H1 (cell line): ENCODE data around the gene GPRIN1. TPM values are rescaled to one million over a fixed set of nuclear protein-coding genes. Genes with fewer than 3 reads are reported as not detected.

Experiments
- CTCF ChIA-PET: fragments of 300-600 bp; sonication (Branson Sonifier 250); formaldehyde crosslinking; loops from one replicate; lab custom pipeline; 2021; ENCODE audit not compliant: partially characterized antibody; lab: Charles Lee
- POLR2A ChIA-PET: fragments of 300-600 bp; sonication (Branson Sonifier 250); formaldehyde crosslinking; loops from one replicate; lab custom pipeline; 2021; ENCODE audit warnings: inconsistent platforms; ENCODE audit not compliant: partially characterized antibody; lab: Charles Lee
- DNase-seq, 2 experiments: peaks; one replicate each; pipeline versions ENCODE4 v3.0.0 to v3.0.0-alpha.2; 2010 to 2022; ENCODE audit warnings: low spot score in 2 of 2, low read depth in 1 of 2, mixed read lengths in 1 of 2
- FAIRE-seq: peaks from 2 replicates; lab custom pipeline; 2011; peaks lifted over from hg19 to GRCh38; lab: Jason Lieb, UNC
- H2AFZ ChIP-seq: 2 replicates; pipeline ENCODE4 v1.8.1; 2012; ENCODE audit warnings: low read length, inconsistent platforms
- H2AK5ac ChIP-seq: 2 replicates; pipeline ENCODE4 v1.6.1; 2013; ENCODE audit warnings: low read depth, low read length
- H2BK120ac ChIP-seq: replicated peaks from 2 replicates; pipeline ENCODE3; 2013; ENCODE audit warnings: low read depth, low read length, inconsistent platforms
- H2BK12ac ChIP-seq: 2 replicates; pipeline ENCODE4 v1.6.1; 2013; ENCODE audit warnings: low read depth, low read length
- H2BK15ac ChIP-seq: 2 replicates; pipeline ENCODE4 v1.6.1; 2013; ENCODE audit warnings: low read length
- H2BK20ac ChIP-seq: 2 replicates; pipeline ENCODE4 v1.6.1; 2013; ENCODE audit warnings: low read length
- H2BK5ac ChIP-seq: 2 replicates; pipeline ENCODE4 v1.6.1; 2013; ENCODE audit warnings: low read depth, low read length
- H3K14ac ChIP-seq: 2 replicates; pipeline ENCODE4 v1.6.1; 2013; ENCODE audit warnings: inconsistent platforms; ENCODE audit not compliant: insufficient read length
- H3K18ac ChIP-seq: 2 replicates; pipeline ENCODE4 v1.6.1; 2013; ENCODE audit warnings: low read length; ENCODE audit errors: extremely low read depth
- H3K23ac ChIP-seq: 2 replicates; pipeline ENCODE4 v1.6.1; 2013; ENCODE audit warnings: inconsistent platforms; ENCODE audit not compliant: insufficient read length
- H3K23me2 ChIP-seq: 2 replicates; pipeline ENCODE4 v1.6.1; 2013; ENCODE audit warnings: low read depth, low read length
- H3K27ac ChIP-seq: 2 replicates; pipeline ENCODE4 v1.6.1; 2011; ENCODE audit warnings: low read depth, low read length, inconsistent platforms
- H3K27me3 ChIP-seq, 4 experiments: replicated peaks in 1 of 4; 1 replicate in 1 of 4; 2 replicates in 3 of 4; pipeline versions ENCODE4 v1.6.1 to v1.8.1; 2011 to 2013; ENCODE audit warnings: low read length in 3 of 4, mild to moderate bottlenecking in 3 of 4, inconsistent platforms in 2 of 4, mixed read lengths in 2 of 4, moderate library complexity in 1 of 4; ENCODE audit not compliant: control insufficient read depth in 3 of 4, insufficient read depth in 3 of 4; ENCODE audit errors: extremely low read depth in 1 of 4
- H3K36me3 ChIP-seq, 4 experiments: 2 replicates each; pipeline versions ENCODE4 v1.6.1 to v1.8.1; 2011 to 2013; ENCODE audit warnings: mild to moderate bottlenecking in 4 of 4, low read length in 3 of 4, moderate library complexity in 2 of 4, control low read depth in 1 of 4, inconsistent platforms in 1 of 4; ENCODE audit not compliant: insufficient read depth in 4 of 4, control insufficient read depth in 2 of 4
- H3K4ac ChIP-seq: replicated peaks from 2 replicates; pipeline ENCODE3; 2013; ENCODE audit warnings: low read length, low read depth, mixed read lengths, inconsistent platforms; ENCODE audit not compliant: insufficient read length
- H3K4me1 ChIP-seq, 4 experiments: replicated peaks in 1 of 4; 1 replicate in 1 of 4; 2 replicates in 3 of 4; pipeline versions ENCODE4 v1.6.1 to v1.8.1; 2011 to 2013; ENCODE audit warnings: low read length in 3 of 4, inconsistent platforms in 2 of 4, mixed read lengths in 1 of 4; ENCODE audit not compliant: insufficient read depth in 4 of 4, control insufficient read depth in 3 of 4
- H3K4me2 ChIP-seq, 2 experiments: 2 replicates each; pipeline versions ENCODE4 v1.6.1 to v1.8.1; 2011 to 2013; ENCODE audit warnings: low read depth in 2 of 2, low read length in 2 of 2, control low read depth in 1 of 2, inconsistent platforms in 1 of 2, mild to moderate bottlenecking in 1 of 2; ENCODE audit not compliant: insufficient read depth in 1 of 2
- H3K4me3 ChIP-seq, 4 experiments: fragments of 200-600, 300-600 bp in 1 of 4; sonication (generic), shearing (Covaris generic), sonication (Bioruptor Twin) in 1 of 4; 2 replicates each; pipeline versions ENCODE4 v1.5.1 to v1.8.1; 2011 to 2016; ENCODE audit warnings: low read length in 4 of 4, low read depth in 3 of 4, control low read depth in 2 of 4, inconsistent platforms in 2 of 4, mild to moderate bottlenecking in 2 of 4, mixed read lengths in 1 of 4, moderate library complexity in 1 of 4; ENCODE audit not compliant: insufficient read depth in 2 of 4; ENCODE audit errors: extremely low read depth in 1 of 4
- H3K56ac ChIP-seq: replicated peaks from 2 replicates; pipeline ENCODE3; 2013; ENCODE audit warnings: low read depth, mild to moderate bottlenecking, mixed read lengths, low read length, inconsistent platforms; ENCODE audit not compliant: insufficient read length
- H3K79me1 ChIP-seq: 2 replicates; pipeline ENCODE4 v1.6.1; 2013; ENCODE audit warnings: low read depth, low read length, control low read depth
- H3K79me2 ChIP-seq, 2 experiments: 2 replicates each; pipeline versions ENCODE4 v1.6.1 to v1.8.1; 2012 to 2013; ENCODE audit warnings: low read length in 2 of 2, mild to moderate bottlenecking in 2 of 2, inconsistent platforms in 1 of 2; ENCODE audit not compliant: insufficient read depth in 2 of 2, control insufficient read depth in 1 of 2
- H3K9ac ChIP-seq, 4 experiments: replicated peaks in 1 of 4; 1 replicate in 1 of 4; 2 replicates in 3 of 4; pipeline versions ENCODE4 v1.6.1 to v1.8.1; 2011 to 2013; ENCODE audit warnings: low read depth in 3 of 4, low read length in 3 of 4, control low read depth in 2 of 4, mild to moderate bottlenecking in 2 of 4, moderate library complexity in 2 of 4, inconsistent platforms in 1 of 4; ENCODE audit errors: extremely low read depth in 1 of 4
- H3K9me3 ChIP-seq, 2 experiments: 2 replicates each; pipeline versions ENCODE4 v1.6.1 to v1.8.1; 2012 to 2013; ENCODE audit warnings: mild to moderate bottlenecking in 2 of 2, moderate library complexity in 2 of 2, control low read depth in 1 of 2, inconsistent platforms in 1 of 2, low read depth in 1 of 2, low read length in 1 of 2, mixed read lengths in 1 of 2; ENCODE audit not compliant: insufficient read depth in 2 of 2
- H4K20me1 ChIP-seq, 2 experiments: replicated peaks in 1 of 2; 2 replicates each; pipeline versions ENCODE3 to v1.8.1; 2011 to 2013; ENCODE audit warnings: inconsistent platforms in 2 of 2, low read length in 2 of 2, mild to moderate bottlenecking in 1 of 2; ENCODE audit not compliant: insufficient read depth in 2 of 2, control insufficient read depth in 1 of 2
- H4K5ac ChIP-seq: 2 replicates; pipeline ENCODE4 v1.6.1; 2013; ENCODE audit warnings: low read length, low read depth, mixed read lengths, inconsistent platforms; ENCODE audit not compliant: insufficient read length
- H4K8ac ChIP-seq: 2 replicates; pipeline ENCODE4 v1.8.0; 2013; ENCODE audit warnings: mild to moderate bottlenecking, moderate library complexity, low read length, inconsistent platforms; ENCODE audit not compliant: insufficient read depth; ENCODE audit errors: extremely low read depth
- H4K91ac ChIP-seq: replicated peaks from 2 replicates; pipeline ENCODE3; 2013; ENCODE audit warnings: low read length, mixed read lengths, inconsistent platforms; ENCODE audit not compliant: insufficient read length
- BCL11A ChIP-seq, 2 experiments: IDR thresholded peaks; one replicate each; pipeline ENCODE4 v1.6.1; 2011; ENCODE audit warnings: low read depth in 2 of 2, low read length in 2 of 2, mild to moderate bottlenecking in 2 of 2
- KDM4A ChIP-seq: IDR thresholded peaks from one replicate; pipeline ENCODE4 v1.7.1; 2012; ENCODE audit warnings: low read depth, mild to moderate bottlenecking, moderate library complexity, low read length, inconsistent platforms; ENCODE audit not compliant: severe bottlenecking
- MAFK ChIP-seq: IDR thresholded peaks from 2 replicates; pipeline ENCODE4 v1.6.1; 2012; ENCODE audit warnings: low read depth, mild to moderate bottlenecking, improper control_type of control experiment, low read length
- SRF ChIP-seq: IDR thresholded peaks from 2 replicates; pipeline ENCODE4 v1.6.1; 2011; ENCODE audit warnings: mild to moderate bottlenecking, low read depth, low read length, moderate library complexity
- TAF1 ChIP-seq: IDR thresholded peaks from 2 replicates; pipeline ENCODE4 v1.6.1; 2011; ENCODE audit warnings: mild to moderate bottlenecking, low read depth, low read length
- WGBS, 2 experiments: shearing (Covaris generic) in 1 of 2; methylation state at CpG; one replicate each; pipeline versions ENCODE4 v1.1.6 to v1.1.7; 2013 to 2015; ENCODE audit warnings: low lambda C conversion rate in 2 of 2, mixed read lengths in 2 of 2, inconsistent platforms in 1 of 2, low coverage in 1 of 2, missing lambda C conversion rate in 1 of 2; ENCODE audit not compliant: insufficient replicate concordance in 2 of 2, insufficient coverage in 1 of 2, insufficient read length in 1 of 2; ENCODE audit errors: extremely low coverage in 1 of 2, missing lambda C conversion rate in 1 of 2; 5-methylcytosine and 5-hydroxymethylcytosine counted together
- polyA plus RNA-seq, 7 experiments: library from polyadenylated mRNA; depleted of rRNA in 3 of 7; stranded (reverse) in 5 of 7; unstranded in 2 of 7; fragments of >200 nt in 5 of 7; fragments of 200-250 nt in 2 of 7; gene quantifications; 1 replicate in 5 of 7; 2 replicates in 1 of 7; 4 replicates in 1 of 7; pipeline versions ENCODE4 v1.2.1 to v1.2.3, GENCODE V29; 2011 to 2013; ENCODE audit warnings: missing spikeins in 2 of 7, mixed read lengths in 2 of 7
- total RNA-seq: library from RNA; stranded (reverse); fragmentation: NEBNext Ultra II Directional; extraction: Animal tissue kit (Norgen Biotek cat#: 25700); gene quantifications from 2 replicates; pipeline ENCODE4 v1.2.1, GENCODE V29; 2021

Gene GPRIN1
- total and polyA plus RNA-seq, 2 of the 8 experiments (the other 6 are each of a cell fraction or from before 2014, with no cell fraction given), result 3.3 to 12.0 TPM

DNA sequence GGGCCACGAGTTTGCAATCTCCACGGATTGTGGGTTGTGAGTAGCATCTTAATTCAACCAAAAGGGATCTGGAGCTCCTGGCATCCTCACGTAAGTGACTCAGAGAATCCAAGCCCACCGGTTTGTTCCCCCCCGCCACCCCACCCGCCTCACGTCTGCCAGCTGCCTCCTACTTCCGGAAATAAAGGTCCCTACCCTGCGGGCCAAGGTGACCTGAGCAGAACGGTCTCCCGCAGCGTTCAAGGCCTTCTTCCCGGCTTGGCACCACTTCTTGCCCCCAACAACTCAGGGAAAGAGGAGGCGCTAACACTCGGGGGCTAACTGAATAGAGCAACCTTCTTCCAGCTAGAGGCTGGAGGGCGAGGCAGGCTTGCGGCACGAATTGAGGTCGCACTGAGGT lies 8.8 kb upstream of the GPRIN1 start:
- Histone ChIP-seq H3K4me3 (peak overlapping the region in 3 of 4 experiments; percentile 19 to 41 (median 19); a peak in 3 of 8 replicates), H3K4me2 (peak overlapping the region; percentile 63 to 72)
- POLR2A ChIA-PET, result interaction anchor here (1.6 kb wide), 1 partner anchor 82 kb away, joined by 3 read pairs; the partner anchor contains the start of gene RNF44

More for the DNA sequence above, 8.8 kb upstream of the GPRIN1 start:
- no peak overlapping the region for H2BK12ac ChIP-seq
- no peak overlapping the region for H4K8ac ChIP-seq
- H3K18ac ChIP-seq, result peak overlapping the region; percentile 68; the same call in 1 of the 2 replicates
- H3K14ac ChIP-seq, result no peak overlapping the region
- CTCF ChIA-PET, result interaction anchor here (1.4 to 1.5 kb wide), 2 partner anchors 12 to 40 kb away, joined by 3 read pairs; partner anchors contain the start of gene EIF4E1B
- H3K56ac ChIP-seq, result no peak overlapping the region
- H3K4ac ChIP-seq, result no peak overlapping the region
- no peak overlapping the region for H2AK5ac ChIP-seq
- no peak overlapping the region for H3K23ac ChIP-seq
- WGBS, 2 experiments, result 57% methylated on average over 17 of the region's 19 CpGs; no CpG with 5 or more reads in 1 of the 2 experiments
- no peak overlapping the region for H4K5ac ChIP-seq
- peaks cover 9 to 47% (median 26%) of the 10 kb centered on the region in 4 experiments; a peak in 6 of 7 replicates for H3K27me3 ChIP-seq
- peaks cover 1 to 5% of the 10 kb centered on the region in 2 experiments for H4K20me1 ChIP-seq
- H3K27ac ChIP-seq, result no peak overlapping the region
- H2BK15ac ChIP-seq, result no peak overlapping the region
- H3K79me2 ChIP-seq, result no peaks in the 10 kb centered on the region
- no peak overlapping the region for H2BK5ac ChIP-seq
- H3K4me1 ChIP-seq, result peaks cover 0 to 13% (median 6%) of the 10 kb centered on the region in 4 experiments; a peak in 6 of 7 replicates
- DNase-seq (no peak), FAIRE-seq (no peak)
- no peak overlapping the region for H4K91ac ChIP-seq
- H3K9ac ChIP-seq, result no peak overlapping the region
- no peaks in the 10 kb centered on the region for H3K79me1 ChIP-seq
- peaks cover 3% of the 10 kb centered on the region; the same call in 1 of the 2 replicates for H3K23me2 ChIP-seq
- no peaks in the 10 kb centered on the region for H3K36me3 ChIP-seq
- no peak for TF ChIP-seq BCL11A (IDR thresholded peaks at IDR 0.05; ENCODE audit: low read depth in 2 of 2, low read length in 2 of 2)
- no peak for TF ChIP-seq MAFK
- TF ChIP-seq SRF, result no peak
- TF ChIP-seq KDM4A, result no peak
- no peak for TF ChIP-seq TAF1
- H3K9me3 ChIP-seq, result peaks cover 0 to 6% of the 10 kb centered on the region in 2 experiments; a peak in 1 of 4 replicates
- no peak overlapping the region for H2BK120ac ChIP-seq
- H2AFZ ChIP-seq, result no peak overlapping the region; the same call in 1 of the 2 replicates
- H2BK20ac ChIP-seq, result no peak overlapping the region
